Stimulated activated CD4-positive, alpha-beta T cell treated with anti-CD3 and anti-CD28 coated beads, TNF-alpha, amount 100 ng/mL, for 48 hours (primary cell): ENCODE measurements around the gene RABGEF1.
A peak's percentile ranks its signal among the peaks of the same experiment; 100 is the strongest.
"Not testable (repeated sequence)": the region's sequence is repeated elsewhere in the genome, so short reads cannot be mapped to it uniquely, and the experiment has no call there.

Experiments used
- DNase-seq, 3 donors: peaks; one replicate each; pipeline ENCODE4 v3.0.0-alpha.2; 2020; ENCODE audit warnings: low read depth in 3 of 3

Gene RABGEF1

DNA sequence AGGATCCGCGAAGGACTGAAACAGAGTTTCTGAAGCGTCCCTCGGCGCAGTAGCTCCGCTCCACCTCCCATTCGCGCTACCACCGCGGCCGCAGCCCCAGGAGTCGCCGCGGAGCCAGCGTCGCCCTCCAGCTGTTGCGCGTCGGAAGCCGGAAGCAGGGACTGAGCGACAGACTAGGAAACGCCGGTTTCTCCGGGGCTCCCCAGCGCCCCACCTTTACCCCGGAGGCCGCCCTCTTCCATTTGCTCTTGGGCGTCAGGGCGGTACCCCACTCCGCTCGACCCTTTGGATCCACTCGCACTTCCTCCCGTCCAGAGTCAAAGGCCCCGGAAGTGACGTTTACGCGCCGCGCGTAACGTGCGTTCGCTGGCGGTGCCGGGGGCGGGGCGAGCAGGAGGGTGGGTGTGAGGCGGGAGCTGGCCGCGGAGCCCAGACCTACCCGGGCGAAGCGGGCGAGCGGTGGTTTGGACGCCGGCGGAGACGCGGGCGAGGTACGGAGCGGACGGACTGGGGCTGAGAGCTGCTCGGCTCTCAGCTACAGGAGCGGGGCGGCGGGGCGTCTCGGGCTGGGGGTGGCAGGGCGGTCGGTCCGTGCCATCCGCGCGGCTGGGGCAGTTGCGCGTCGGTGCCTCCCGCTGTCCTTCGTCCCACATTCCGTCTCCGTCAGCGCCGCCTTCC lies at the start of gene RABGEF1:
TSS of gene RABGEF1 (plus strand) at position 432 of the 678 bp plus-strand sequence. CDS start 31,167 bp downstream, outside the sequence.
- peak; percentile 94 to 98 (median 98) for DNase-seq

DNA sequence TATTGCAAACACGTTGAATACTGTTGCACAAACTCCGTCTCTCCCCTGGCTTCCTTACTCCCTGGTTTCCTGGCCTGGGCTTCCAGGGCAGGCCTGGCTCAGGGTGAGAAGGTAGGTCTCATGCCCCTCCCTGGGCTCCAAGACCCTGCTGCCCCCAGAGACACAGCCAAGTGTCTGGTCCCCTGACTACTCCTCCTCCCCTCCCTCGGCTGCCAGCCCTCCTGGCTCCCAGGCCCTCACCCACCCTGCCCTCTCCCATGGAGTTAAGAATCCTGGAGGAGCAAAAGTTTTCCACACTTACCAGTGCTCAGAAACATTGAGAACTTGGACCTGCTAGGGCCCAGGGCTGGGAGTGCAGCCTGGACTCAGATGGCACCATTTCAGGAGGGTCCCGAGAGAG lies 47.2 kb upstream of the RABGEF1 start:
- no peak for DNase-seq

DNA sequence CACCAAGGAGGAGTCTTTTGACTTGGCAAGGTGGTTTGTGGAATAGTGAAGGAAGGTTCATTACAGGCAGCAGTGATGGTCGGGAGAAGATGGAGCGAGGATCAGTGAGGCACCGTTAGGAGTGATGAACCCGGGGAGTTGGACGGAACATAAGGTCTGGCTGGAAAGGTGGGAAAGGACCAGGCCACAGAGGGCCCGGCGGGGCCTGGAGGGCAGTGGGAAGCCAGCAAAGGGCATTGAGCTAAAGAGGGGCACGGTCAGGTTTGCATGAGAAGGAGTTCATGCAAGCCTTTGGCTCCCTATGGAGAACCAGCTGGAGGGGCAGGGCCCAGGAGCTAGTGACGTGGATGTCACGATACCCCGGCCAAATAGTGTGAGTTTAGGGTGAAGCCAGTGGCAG lies 46.2 kb upstream of the RABGEF1 start:
- DNase-seq = no peak

DNA sequence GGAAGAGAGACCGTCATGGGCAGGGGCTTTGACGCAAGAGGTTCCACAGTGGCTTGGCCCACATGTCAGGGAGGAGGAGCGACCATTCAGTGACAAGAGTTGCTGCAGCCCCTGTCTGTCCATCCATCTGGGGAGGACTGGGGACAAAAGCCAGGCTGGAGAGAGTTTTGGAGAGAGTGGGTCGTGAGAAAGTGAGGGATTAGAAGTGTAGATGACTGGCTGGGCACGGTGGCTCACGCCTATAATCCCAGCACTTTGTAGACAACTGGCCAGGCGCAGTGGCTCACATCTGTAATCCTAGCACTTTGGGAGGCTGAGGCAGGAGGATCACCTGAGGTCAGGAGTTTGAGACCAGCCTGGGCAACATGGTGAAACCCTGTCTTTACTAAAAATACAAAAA lies 45.1 kb upstream of the RABGEF1 start:
- not testable (repeated sequence) for DNase-seq

DNA sequence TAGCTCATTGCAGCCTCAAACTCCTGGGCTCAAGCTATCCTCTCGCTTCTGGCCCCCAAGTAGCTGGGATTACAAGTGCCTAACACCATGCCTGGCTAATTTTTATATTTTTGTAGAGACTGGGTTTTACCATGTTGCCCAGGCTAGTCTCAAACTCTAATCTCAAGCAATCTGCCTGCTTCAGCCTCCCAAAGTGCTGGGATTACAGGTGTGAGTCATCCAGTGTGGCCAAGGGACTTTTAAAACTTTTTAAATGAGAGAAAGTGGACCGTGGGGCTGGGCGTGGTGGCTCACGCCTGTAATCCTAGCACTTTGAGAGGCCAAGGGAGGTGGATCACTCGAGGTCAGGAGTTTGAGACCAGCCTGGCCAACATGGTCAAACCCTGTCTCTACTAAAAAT lies 44.4 kb upstream of the RABGEF1 start:
- not testable (repeated sequence) for DNase-seq

DNA sequence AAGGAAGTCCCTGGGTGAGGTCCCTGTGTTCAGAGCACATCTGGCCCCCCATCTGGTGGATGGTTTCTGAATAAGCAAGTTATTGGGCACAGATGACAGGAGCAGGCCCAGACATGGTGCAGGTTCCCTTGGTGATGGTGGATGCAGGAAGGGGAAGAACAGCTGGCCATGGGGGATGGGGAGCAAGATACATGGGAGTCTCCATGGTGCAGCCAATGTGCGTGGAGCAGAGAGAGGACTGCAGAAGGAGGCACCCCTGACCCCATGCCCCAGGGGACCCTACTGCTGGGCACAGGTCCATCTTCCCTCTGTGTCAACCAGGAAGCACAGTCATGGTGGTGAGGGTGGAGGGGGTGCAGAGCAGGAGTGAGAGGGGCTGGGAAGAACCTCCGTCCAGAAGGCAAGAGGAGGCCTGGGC lies 43.8 kb upstream of the RABGEF1 start:
- no peak for DNase-seq

DNA sequence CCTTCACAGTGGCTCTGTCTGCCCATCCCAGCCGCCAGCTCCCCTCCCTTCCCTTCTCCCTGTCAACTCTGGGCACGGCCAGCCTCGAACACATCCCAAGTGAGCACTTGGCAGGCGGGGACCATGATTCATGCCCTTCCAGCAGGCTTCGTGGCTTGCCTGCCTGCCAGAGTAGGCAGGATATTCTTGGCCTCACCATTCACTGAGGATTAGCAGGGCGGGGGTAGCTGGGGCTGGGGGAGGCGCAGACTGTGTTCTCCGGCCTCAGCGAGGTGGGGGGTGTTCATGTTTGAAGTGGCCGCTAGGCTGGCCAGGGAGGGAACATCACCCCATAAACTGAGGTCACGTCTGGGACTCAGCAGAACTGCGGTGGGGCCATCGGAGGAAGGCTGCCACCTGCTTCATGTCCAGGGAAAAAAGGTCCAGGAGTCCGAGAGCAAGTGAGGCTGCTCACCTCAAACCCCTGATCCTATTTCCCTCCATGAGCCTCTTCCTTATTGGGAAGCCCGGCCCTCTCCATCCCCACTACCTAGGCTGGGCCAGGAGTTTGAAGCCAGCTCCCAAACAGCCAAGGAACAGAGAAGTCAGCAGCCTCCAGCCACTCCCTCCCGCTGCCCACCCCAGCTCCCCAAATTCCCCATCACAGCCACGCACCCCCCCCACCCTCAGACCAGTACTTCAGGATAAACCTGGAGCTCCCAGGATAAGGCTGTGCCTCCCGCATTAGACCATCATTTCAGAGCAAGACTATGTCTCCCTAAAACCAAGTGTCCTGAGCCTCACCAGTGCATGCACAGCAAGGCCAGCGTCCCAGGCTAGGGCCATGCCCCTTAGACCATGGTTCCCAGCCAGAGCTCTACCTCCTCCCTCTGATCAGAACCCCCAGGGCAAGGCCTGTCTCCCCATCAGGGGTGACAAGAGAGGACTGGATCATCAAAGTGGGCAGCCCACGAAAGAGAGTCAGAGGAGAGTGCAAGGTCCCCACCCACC lies 42.8 kb upstream of the RABGEF1 start:
- no peak for DNase-seq

DNA sequence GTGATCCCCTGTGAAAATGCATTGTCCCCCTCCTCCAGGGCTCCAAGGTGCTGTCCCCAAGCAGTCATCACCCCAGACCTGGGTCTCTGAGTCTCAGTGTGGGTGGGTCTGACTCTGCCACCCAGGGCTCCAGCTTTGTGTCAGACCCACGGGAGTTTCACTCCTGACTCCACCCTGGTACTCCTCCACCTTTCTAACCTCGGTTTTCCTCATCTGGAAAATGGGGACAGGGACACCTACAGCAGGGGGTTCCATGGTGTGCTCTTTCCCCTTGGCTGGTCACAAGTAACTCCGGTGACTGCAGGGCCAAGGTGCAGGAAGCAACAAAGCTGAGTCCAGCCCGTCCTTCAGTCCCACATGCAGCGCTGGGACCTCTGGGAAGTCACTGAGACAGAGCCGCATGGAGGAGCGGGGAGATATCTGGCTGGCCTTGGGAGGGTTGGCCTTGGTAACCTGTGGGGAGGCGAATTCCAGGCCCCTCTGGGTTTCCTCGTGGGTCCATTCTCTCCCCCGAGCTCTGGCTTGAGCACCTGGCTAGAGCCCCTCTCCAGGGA lies 41.8 kb upstream of the RABGEF1 start:
- DNase-seq = no peak

DNA sequence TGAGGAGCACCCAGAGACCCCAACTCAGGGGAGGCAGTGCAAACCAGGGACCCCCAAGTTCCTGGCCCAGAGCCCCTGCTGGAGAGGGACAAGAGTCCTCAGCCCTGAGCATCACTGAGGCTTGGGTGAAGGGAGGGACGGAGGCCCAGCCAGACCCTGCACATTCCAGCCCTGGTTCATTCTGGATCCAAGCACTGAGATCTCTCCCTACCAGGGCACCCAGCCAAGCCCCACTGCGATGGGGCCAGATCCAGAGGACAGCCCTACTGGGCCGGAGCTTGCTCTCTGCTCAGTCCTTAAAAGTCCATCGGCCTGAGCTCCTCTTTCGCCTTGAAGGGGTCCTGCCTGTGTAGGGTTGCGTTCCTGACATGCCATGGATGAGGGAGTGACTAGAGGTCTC lies 40.5 kb upstream of the RABGEF1 start:
- DNase-seq = no peak

DNA sequence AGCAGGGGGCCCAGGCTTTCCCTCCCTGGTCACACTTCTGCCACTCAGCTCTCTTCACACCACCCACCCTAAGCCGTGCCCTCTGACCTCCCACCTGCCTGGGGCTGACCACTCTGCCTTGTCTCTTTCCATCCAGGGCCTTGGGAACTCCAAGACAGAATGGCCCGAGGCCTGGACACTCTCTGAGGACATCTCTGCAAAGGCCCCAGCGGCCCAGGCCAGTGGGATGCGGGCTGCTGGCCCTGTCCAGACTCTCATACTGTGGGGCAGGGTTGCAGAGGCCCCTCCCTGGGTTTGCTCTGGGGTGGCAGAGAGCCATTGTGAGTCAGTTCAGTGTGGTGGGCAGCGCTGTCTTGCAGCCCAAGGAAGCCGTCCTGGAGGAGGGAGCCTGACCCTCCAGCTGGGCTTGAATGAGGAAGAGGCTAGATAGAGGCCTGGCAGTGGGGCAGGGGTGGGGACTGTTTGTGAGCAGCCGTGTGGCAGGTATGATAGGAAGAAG lies 39.9 kb upstream of the RABGEF1 start:
- no peak for DNase-seq

DNA sequence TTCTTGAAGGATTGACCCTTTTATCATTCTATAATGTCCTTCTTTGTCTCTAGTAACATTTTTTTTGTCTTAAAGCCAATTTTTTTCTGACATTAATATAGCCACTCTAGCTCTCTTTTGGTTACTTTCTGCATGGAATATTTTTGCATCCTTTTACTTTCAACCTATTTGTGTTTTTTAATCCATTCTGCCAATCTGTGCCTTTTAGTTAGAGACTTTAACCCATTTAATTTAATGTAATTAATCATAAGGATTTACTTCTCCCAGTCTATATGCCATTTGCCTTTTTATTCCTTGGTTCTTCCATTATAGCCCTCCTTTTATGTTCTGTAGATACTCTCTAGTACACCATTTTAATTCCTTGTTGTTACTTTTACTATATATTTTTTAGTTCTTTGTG lies 32.7 kb upstream of the RABGEF1 start:
- DNase-seq = no peak

DNA sequence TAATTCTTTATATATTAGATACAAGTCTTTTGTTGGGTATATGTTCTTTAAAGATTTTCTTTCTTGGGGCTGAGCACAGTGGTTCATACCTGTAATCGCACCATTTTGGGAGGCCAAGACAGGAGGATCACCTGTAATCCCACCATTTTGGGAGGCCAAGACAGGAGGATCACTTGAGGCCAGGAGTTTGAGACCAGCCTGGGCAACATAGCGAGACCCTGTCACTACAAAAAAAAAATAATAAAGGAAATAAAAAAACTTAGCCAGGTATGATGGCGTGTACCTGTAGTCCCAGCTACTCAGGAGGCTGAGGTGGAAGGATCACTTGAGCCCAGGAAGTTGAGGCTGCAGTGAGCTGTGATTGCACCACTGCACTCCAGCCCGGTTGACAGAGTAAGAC lies 29.8 kb upstream of the RABGEF1 start:
- DNase-seq = not testable (repeated sequence)

DNA sequence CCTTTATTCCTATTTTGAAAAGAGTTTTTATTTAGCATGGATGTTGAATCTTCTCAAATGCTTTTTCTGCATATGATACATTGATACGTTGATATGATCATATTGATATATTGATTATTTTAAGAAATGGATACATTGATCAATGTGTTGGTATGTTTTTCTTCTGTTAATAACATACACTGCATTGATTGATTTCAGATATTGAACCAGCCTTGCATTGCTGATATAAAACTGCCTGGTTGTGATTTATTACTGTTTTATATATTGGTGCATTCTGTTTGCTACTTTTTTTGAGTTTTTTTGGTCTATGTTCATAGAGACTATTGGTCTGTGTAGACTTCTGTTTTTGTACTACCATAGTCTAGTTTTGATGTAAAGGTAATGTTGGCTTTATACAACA lies 26.8 kb upstream of the RABGEF1 start:
- no peak for DNase-seq

DNA sequence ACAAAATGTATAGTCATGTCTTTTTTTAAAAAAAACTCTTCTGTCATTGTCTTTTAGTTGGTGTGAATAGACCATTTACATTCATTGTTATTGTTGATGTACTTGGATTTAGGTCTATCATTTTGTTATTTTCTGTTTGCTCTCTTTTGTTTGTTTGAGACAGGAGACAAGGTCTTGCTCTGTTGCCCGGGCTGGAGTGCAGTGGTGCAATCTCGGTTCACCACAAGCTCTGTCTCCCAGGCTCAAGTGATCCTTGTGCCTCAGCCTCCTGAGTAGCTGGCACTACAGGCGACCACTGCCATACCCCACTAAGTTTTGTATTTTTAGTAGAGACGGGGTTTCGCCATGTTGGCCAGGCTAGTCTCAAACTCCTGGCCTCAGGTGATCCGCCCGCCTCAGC lies 23.9 kb upstream of the RABGEF1 start:
- not testable (repeated sequence) for DNase-seq

DNA sequence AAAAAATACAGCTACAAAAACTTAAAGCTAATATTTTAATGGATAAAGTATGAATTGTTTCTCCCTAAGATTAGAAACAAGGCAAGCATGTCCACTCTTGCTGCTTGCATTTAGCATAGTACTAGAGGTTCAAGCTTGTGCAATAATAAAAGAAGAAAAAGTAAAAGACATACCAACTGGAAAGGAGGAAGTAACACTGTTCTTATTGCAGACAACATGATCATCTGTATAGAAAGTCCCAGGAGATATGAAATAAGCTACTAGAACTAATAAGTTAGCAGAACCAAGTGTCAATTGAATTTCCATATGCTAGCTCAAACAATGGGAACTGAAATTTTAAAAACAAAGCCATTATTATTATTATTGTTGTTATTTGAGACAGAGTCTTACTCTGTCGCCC lies 20.0 kb upstream of the RABGEF1 start:
- DNase-seq = no peak

DNA sequence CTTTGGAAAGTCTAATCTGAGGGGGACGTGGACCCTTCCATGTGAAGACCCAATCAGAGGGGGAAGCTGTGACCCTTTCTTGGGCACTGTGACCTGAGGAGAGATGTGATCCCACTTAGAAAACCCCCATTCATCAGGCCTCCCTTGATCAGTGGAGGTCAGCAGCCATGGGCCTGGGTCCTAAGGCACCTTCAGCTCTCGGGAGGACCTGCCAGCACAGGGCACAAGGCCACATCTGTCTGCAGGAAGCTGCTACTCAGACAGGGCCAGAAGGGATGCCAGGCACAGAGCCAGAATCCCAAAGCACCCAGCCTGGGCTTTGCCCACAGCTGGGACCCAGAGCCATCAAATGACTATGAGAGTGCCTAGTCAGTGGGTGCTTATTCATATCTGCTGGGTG lies 14.7 kb upstream of the RABGEF1 start:
- no peak for DNase-seq

DNA sequence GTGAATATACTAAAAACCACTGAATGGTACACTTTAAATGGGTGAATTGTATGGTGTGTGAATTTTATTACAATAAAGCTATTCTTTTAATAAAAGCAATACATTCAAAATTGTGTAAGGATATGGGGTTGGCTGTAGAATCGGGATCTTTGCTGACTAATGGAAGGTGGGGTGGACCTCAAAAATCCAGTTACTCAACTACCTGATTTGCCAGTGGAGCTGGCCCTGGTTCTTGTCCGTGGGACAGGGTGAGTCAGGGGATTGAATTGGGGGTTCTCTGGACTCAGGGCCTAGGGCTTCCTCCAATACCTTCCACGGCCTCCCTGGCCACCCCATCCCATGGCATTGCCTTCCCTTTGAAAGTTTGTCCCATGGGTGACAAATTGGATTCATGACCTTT lies 13.5 kb upstream of the RABGEF1 start:
- no peak for DNase-seq

DNA sequence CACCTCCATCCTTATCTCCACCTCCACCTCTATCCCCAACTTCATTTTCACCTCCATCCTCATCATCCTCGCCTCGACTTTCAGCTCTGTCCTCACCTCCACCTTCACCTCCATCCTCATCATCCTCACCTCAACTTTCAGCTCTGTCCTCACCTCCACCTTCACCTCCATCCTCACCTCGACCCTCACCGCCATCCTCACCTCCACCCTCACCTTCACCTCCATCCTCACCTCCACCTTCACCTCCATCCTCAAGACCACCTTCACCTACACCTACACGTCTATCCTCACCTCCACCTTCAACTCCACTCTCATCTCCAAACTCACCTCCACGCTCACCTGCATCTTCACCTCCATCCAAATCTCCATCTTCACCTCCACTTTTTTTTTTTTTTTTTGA lies 12.0 kb upstream of the RABGEF1 start:
- no peak for DNase-seq

DNA sequence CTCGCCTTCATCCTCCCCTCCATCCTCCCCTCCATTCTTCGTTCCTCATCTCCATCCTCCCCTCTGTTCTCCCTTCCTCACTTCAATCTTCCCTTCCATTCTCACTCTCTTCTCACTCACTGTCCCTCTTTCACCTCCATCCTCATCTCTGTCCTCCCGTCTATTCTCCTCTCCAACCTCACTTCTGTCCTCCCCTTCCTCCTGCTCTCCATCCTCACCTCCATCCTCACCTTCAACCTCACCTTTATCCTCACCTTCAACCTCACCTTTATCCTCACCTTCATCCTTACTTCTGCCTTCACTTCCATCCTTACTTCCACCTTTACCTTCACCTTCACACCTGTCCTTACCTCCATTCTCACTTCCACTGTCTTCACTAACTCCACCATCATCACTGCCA lies 11.3 kb upstream of the RABGEF1 start:
- no peak for DNase-seq

DNA sequence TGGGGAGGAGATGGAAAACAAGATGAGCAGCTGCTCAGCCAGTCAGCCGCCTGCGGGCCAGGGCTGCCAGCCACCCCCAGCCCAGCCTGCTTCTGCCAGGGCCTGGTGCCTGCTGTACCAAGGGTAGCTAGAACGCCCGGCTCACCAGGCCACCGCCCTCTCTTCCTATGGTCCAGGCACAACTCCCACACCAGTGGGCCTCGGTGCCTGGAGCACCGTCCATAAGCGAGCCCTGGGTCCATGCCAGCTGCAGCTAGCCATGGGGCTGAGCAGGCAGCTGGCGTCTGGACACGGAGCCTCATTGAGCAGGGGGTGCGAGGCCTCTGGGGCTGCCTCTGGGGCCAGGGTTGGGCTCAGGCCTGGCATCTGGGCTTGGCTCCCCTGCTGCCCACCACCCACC lies 8.5 kb upstream of the RABGEF1 start:
- DNase-seq = no peak

DNA sequence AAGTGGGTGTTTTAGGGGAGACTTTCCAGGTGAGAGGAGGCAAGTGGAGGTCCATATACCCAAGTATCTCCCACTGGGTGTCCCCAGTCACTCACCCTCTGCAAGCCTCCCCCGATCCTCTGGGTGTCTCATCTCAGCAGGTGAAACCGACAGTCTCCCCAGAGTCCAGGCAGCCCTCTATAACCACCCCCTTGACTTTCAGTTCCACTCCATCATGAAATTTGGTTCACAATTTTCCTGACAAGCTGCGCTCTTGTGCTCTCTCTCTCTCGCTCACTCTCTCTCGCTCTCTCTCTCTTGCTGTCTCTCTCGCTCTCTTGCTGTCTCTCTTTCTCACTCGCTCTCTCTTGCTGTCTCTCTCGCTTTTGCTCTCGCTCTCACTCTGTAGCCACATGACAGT lies 8.1 kb upstream of the RABGEF1 start:
- DNase-seq = no peak

DNA sequence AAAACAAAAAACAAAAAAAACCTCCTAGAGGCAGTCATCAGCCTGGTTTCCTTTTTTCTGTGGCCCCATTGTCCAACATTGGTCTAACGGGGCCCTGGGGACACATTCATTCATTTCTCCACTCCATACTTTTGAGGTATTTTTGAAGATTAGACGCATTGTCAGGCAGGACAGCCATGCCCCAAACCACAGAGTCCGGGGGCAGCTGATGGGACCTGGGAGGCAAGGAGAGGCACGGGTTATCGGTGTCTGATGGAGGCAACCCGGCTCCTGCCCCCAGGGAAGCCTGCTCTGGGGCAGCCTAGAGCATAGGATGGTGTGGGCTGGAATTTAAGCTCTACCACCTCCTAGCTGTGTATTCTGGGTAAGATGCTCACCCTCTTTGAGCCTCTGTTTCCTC lies 6.5 kb upstream of the RABGEF1 start:
- DNase-seq = no peak

DNA sequence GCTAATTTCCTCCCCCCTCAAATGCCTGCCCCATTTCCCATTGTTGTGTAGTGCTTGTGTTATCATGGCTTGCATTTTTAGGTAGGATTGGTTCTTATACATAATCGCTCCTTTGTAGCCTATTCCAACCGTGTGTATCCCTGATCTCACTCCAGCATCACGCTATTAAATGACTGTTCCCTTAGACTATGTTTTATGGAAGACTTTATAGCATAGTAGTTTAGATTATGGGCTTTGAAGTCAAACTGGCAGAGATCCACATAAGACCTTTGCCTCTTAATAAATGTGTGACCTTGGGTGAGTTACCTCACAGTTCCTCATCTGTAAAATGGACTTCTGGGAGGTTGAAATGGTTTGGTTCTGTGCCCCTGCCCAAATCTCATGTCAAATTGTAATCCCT lies 5.4 kb upstream of the RABGEF1 start:
- DNase-seq = no peak
